Glomerular endothelial cell (primary cell): ENCODE measurements around the gene WDHD1. TPM values are rescaled to one million over a fixed set of nuclear protein-coding genes. Genes with fewer than 3 reads are reported as not detected.
"Not testable (repeated sequence)": the region's sequence is repeated elsewhere in the genome, so short reads cannot be mapped to it uniquely, and the experiment has no call there.

ENCODE experiments used
- DNase-seq: peaks from one replicate; pipeline ENCODE4 v3.0.0-alpha.2; 2011; ENCODE audit warnings: low read depth, low spot score; ENCODE audit errors: extremely low read depth
- total RNA-seq: library from RNA; depleted of rRNA; stranded (reverse); fragments of >200 nt; gene quantifications from 2 replicates; pipeline ENCODE4 v1.2.3, GENCODE V29; 2015

Gene WDHD1, protein sequence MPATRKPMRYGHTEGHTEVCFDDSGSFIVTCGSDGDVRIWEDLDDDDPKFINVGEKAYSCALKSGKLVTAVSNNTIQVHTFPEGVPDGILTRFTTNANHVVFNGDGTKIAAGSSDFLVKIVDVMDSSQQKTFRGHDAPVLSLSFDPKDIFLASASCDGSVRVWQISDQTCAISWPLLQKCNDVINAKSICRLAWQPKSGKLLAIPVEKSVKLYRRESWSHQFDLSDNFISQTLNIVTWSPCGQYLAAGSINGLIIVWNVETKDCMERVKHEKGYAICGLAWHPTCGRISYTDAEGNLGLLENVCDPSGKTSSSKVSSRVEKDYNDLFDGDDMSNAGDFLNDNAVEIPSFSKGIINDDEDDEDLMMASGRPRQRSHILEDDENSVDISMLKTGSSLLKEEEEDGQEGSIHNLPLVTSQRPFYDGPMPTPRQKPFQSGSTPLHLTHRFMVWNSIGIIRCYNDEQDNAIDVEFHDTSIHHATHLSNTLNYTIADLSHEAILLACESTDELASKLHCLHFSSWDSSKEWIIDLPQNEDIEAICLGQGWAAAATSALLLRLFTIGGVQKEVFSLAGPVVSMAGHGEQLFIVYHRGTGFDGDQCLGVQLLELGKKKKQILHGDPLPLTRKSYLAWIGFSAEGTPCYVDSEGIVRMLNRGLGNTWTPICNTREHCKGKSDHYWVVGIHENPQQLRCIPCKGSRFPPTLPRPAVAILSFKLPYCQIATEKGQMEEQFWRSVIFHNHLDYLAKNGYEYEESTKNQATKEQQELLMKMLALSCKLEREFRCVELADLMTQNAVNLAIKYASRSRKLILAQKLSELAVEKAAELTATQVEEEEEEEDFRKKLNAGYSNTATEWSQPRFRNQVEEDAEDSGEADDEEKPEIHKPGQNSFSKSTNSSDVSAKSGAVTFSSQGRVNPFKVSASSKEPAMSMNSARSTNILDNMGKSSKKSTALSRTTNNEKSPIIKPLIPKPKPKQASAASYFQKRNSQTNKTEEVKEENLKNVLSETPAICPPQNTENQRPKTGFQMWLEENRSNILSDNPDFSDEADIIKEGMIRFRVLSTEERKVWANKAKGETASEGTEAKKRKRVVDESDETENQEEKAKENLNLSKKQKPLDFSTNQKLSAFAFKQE
- total RNA-seq, result 4.2 and 5.1 TPM in 2 replicates

DNA sequence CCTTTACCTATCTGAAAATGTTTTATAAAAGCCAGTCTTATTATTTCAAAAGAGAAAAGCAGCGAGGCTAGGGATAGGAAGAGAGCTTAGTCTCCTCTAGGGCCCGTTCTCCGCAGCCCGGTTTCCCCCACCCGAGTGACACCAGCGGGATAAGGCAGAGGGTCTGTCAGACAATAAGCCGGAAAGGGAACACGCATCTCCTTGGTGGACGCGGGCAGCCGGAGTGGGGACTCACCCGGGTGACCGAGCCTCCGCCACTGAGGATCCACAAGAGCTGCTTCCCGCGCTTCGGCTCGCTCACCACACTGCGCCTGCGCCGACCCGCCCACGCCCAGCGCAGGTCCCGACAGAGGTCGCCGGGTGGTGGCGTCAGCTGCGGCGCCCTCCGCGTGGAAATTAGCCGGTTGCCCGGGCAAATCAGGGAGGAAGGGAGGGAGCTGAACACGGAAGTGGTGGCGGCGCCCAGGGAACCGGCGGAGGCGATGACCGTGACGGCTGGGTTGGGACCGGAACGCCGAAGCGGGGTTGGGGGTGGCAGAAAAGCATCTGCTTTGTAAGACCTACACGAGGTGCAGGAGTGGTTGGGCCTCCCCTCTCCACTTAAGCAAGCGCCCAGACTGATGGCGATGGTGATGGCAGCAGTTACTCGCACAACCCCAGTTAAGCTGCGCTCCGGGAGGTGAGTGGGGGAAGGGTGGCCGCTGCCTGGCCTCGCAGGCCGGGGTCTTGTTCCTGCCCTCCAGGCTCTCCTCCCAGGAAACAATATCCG, at the start of gene WDHD1, which contains the start of gene SOCS4:
Gene WDHD1 (minus strand): TSS at position 307 of the 769 bp plus-strand sequence. CDS start 312 bp downstream, outside the sequence.
Gene SOCS4 (plus strand): TSS at position 444 of the 769 bp plus-strand sequence. CDS start 15,806 bp downstream, outside the sequence.
- DNase-seq, result no peak

DNA sequence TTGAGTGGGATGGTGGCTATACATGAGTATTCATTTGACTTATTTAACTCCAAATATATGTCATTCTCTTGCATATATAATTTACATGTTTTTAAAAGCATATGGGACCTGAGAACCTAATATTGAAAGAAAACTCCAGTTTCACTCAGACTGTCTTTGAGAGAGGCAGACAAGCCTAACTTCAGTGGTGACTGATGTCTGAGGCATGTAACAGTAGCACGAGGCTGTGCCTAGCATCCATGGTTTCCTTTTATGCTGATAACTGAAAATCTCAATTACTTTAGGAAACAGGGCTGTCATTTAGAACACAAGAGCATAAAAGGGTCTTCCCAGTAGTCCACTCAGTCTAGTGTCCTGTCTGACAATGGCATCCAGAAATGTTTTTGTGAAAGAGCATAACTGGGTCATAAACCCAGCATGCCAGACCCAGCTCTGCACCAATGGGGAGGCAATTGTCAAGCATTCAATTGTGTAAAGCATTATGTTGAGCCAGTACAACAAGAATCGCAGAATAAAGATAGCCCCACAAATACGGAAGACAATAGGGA, 48.8 kb upstream of the WDHD1 start:
- DNase-seq, result no peak

DNA sequence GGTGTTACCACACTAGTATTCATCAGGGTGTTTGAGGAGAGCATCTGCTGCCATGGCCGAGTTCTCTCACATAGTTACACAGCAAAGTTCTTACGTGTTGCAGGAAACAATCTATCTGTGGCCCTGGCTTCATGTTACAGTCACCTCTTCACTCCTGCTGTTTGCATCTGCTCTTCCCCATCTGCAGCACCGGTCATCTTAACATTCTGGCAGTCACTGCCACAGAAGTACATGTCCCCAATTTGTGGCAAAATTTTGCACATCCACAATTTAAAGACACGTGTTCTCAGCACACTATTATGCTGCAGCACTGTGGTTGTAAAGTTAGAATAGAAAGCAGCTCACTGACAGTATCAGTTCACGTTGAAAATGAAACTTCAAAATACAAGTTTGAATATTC, 47.8 kb upstream of the WDHD1 start:
- DNase-seq, result no peak

DNA sequence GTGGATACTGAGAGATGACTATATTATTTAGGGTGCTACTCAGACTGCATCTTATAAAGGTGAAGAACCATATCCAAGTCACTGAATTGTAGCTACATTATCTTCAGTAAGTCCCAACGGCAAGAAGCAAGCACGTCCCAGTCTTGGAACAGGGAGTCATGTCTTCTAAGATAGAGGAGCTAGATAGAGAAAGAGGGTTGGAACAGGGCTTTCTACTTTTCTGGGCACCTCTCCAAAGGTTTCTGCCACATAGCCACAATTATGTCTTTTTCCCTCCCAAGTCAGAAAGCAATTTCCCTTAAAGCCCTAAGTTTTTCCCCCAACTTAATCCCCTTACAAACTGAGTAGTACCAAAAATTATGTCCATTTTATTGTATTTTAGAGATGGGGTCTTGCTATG, 47.0 kb upstream of the WDHD1 start:
- no peak for DNase-seq

- DNase-seq, result no peak
These were observed 45.2 kb upstream of the WDHD1 start for GRCh38 chr14:55071870-55072640.

- no peak for DNase-seq
These were observed 44.1 kb upstream of the WDHD1 start for GRCh38 chr14:55070981-55071411.

DNA sequence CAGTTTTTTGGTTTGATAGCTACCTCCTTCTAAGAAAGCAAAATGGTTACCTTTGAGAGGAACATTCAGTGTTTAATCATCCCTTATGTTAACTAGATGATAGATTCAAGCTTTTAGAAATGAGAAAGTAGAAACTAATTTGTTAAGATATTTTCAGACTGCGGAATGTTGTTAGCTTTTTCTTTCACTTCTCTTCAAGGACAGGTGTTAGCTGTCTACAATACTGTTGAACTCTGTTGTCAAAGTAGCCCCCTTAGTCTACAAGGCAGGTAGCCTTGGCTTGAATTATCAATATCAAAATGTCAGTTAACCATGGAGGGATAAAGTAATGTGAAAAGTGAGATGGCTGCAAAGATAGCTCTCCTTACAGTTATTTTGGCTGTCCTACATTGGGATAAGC, 39.3 kb upstream of the WDHD1 start:
- no peak for DNase-seq

DNA sequence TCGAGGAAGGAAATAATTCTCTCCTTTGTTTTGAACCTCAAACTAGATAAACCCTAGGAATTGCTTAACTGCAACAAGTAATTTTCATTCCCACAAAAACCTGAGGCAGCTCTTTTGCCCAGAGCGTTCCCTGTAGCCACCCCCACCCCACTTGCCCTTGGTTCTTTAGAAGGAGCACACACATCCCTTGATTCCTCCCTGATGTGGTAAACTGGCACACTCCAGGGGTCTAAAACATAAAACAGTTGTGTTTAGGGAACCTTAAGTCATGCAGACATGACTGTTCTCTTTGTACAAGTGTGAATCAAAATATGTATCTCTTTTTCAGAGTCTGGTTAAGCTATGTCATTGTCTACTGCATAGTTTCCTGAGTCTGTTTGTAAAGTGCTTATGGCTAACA, 38.5 kb upstream of the WDHD1 start:
- DNase-seq, result no peak

- not testable (repeated sequence) for DNase-seq
These were observed 38.0 kb upstream of the WDHD1 start for GRCh38 chr14:55064896-55065295.

DNA sequence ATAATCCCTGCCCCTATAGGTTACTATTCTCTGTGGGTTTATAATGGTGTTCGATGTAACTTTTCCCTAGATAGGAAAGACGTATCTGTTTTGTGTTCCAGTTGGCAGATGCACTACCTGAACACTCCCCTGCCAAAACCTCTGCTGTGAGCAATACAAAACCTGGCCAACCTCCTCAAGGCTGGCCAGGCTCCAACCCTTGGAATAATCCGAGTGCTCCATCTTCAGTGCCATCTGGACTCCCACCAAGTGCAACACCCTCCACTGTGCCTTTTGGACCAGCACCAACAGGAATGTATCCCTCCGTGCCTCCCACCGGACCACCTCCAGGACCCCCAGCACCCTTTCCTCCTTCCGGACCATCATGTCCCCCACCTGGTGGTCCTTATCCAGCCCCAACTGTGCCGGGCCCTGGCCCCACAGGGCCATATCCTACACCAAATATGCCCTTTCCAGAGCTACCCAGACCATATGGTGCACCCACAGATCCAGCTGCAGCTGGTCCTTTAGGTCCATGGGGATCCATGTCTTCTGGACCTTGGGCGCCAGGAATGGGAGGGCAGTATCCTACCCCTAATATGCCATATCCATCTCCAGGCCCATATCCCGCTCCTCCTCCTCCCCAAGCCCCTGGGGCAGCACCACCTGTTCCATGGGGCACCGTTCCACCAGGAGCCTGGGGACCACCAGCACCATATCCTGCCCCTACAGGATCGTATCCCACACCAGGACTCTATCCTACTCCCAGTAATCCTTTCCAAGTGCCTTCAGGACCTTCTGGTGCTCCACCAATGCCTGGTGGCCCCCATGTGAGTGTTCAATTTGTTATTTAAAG, 35.8 kb upstream of the WDHD1 start:
- no peak for DNase-seq

DNA sequence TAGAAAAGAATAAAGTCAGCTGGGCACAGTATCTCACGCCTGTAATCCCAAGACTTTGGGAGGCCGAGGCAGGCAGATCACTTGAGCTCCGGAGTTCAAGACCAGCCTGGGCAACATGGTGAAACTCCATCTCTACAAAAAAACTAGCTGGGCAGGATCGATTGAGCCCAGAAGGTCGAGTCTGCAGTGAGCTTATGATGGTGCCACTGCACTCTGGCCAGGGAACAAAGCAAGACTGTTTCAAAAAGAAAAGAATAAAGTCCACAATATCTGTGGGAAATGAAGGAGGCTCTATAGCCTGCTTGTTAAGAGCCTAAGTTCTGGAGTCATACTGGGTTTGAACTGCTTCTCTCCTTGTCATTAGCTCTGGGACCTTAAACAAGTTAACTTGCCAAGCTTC, 32.4 kb upstream of the WDHD1 start:
- no peak for DNase-seq

- DNase-seq, result no peak
These were observed 31.0 kb upstream of the WDHD1 start for GRCh38 chr14:55057919-55058318.

- no peak for DNase-seq
These were observed 27.2 kb upstream of the WDHD1 start for GRCh38 chr14:55054098-55054497.

GRCh38 chr14:55053500-55053899, 26.6 kb upstream of the WDHD1 start:
- DNase-seq, result no peak

DNA sequence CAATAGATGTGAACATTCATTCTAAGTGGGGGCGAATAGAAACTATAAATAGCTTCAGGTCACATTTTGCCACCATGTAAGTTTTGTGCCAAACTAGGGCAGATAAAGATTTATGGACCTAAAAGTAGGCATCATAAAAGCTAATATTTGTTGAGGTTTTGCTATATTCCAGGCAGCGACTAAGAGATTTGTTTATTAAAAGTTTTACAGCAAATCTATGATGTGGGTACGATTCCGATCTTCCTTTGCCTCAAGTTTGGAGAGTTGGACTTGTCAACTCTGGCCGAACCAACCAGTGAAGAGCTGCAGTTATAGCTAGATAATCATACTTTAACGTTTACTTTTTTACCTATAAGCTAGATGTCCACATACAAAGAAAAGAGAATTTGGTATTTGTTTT, 26.1 kb upstream of the WDHD1 start:
- no peak for DNase-seq

GRCh38 chr14:55052269-55052930, 25.5 kb upstream of the WDHD1 start:
- DNase-seq, result no peak

- DNase-seq, result peak; percentile 82
These were observed 24.7 kb upstream of the WDHD1 start, which contains the start of gene MAPK1IP1L for GRCh38 chr14:55051423-55052268. MAPK1IP1L (plus strand) TSS chr14:55051647; CDS start chr14:55061684, 10,037 bp downstream.
